Measurements from ENCODE around the gene TTC28.

The TTC28 gene

DNA sequence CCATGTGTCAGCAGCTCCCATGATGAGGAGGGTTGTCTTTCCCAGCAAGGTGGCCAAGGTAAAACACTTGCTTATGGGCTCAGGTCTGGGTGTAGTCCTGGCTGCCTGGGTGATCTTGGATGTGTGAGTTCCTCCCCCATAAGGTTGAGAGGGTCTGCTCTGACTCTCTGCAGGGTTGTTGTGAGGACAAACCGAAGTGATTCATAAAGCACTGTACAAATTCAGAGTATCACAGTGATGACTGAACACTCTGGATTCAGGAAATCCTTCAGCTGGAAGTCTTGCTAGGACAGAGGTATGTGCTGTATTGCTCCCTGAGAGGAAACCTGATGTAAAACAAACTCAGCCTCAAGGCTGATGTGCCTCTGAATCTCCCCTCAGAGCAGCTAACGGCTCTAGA lies 539.7 kb downstream of the TTC28 start:
- H3K4me3 ChIP-seq (ENCODE audit: low read length), result no peak overlapping the region
- TF ChIP-seq ZNF274 (IDR thresholded peaks at IDR 0.05; ENCODE audit: low read depth, low read length), result no peak

DNA sequence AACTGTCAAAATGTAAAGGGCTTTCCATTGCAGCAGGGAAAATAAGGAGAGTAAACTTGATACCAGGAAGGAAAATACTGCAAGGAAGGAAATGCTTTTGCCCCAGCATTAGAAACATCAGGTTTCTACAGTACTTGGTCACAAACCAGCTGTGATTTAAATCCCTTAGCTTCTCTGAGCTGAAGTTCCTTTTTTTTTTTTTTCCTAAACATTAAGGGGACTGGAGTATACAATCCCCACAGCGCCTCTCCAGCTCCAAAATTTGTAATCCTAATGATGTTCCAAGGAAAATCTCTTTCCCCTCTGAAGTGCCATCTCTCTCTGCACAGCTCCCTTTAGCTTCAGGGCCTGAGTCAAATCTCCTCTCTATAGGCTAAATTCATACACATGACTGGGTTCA lies 540.1 kb downstream of the TTC28 start:
- no peak for TF ChIP-seq ZNF274 (IDR thresholded peaks at IDR 0.05; ENCODE audit: low read depth, low read length)
- no peak overlapping the region for H3K4me3 ChIP-seq (ENCODE audit: low read length)

DNA sequence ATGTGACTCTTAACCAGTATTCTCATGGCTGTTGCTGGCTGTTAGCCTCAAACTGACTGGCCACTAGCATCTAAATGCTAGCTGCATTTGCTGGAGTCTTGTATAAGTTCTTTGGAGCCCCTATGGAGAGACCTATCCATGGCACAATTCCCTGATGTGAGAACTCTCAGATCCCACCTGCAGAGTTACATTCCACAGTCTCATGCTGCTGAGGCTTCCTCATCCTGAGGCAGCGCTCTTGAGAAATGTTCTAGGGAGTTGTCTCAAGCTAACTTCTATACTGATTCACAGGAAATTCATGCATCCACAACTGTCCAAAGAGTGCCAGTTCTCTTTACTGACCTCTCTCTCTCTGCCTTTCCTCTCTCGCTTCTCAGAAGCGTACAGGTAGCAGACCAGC lies 542.6 kb downstream of the TTC28 start:
- no peak overlapping the region for H3K4me3 ChIP-seq (ENCODE audit: low read length)
- no peak for TF ChIP-seq ZNF274 (IDR thresholded peaks at IDR 0.05; ENCODE audit: low read depth, low read length)

DNA sequence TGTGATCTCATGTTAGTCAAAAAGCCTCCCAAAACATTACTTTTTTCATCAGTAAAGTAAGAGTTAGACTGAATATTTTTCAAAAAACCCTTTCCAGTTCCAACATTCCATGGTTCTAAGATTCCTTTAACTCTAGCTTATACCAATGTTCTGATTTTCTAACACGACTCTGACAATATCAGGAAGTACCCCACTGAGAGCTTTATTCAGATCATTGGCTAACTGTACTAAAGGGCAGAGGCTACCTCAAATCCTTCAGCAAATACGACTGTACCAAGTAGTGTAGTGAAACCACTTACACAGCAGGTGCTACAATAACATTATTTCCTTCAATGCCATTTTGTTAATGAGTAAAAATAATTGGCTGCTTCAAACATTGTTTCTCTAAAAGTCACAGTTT lies 547.2 kb downstream of the TTC28 start:
- no peak overlapping the region for H3K4me3 ChIP-seq (ENCODE audit: low read length)
- no peak for TF ChIP-seq ZNF274 (IDR thresholded peaks at IDR 0.05; ENCODE audit: low read depth, low read length)

DNA sequence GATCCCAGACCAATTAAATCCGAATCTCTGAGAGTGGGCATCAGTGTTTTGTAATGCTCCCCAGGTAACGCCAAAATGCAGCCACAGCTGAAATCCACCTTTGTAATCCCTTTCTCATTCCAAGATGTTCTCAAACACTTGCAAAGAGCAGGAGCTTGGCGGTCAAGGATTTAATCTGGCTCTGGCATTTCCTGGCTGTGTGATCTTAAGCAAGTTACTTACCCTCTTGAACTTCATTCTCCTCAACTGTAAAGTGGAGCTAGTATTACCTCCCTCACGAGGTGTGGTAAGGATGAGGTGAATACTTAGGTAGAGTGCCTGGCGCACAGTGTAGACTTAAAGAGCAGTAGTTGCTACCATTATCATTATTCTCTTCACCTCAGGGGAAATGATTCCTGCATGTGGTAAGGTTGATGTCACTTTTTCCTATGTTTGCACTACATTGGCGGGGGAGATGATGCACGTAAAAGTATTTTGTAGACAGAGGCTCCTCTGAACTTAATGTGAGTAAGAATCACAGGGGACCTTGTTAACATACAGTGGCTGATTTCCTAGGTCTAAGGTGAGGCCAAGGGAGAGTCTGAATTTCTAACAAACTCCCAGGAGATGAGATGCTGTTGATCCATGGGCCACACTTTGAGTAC lies 550.2 kb downstream of the TTC28 start:
- no peak for TF ChIP-seq ZNF274 (IDR thresholded peaks at IDR 0.05; ENCODE audit: low read depth, low read length)
- H3K4me3 ChIP-seq (ENCODE audit: low read length), result no peak overlapping the region

DNA sequence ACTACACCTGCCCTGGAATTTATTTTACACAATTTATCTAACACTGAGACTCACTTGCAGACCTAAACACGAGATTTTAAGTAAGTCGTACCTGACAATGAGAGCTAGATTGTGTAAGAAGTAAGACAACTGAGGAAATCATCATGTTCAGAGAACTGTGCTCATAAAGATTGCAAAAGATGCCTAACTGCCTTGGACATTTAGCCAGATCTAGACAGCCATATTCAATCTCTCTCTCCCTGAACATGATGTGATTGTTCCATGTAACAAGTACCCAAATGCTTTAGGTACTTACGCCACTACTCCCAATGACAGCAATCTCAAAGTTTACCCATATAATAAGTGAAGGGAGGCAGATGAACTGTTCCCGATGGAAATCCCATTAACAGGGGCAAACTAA lies 550.8 kb downstream of the TTC28 start:
- TF ChIP-seq ZNF274 (IDR thresholded peaks at IDR 0.05; ENCODE audit: low read depth, low read length), result no peak
- no peak overlapping the region for H3K4me3 ChIP-seq (ENCODE audit: low read length)

DNA sequence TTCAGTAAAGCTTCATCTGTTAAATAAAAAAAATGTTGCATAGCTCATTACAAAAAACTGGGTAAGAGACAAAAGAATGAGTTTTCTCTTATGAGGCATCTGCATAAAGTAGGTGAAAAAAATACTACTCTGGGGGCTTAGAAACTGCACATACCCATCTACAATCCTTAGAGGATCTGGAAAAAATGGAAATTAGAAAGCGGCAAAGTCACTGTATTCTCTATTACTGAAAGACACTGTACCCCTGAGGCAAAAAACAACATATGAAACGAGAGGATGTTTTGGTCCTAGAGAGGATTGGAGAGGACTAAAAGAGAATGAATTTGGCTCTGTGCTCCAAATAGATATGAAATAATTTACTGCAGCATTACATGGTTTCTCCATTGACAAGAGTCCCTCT lies 553.8 kb downstream of the TTC28 start:
- no peak overlapping the region for H3K4me3 ChIP-seq (ENCODE audit: low read length)
- no peak for TF ChIP-seq ZNF274 (IDR thresholded peaks at IDR 0.05; ENCODE audit: low read depth, low read length)

DNA sequence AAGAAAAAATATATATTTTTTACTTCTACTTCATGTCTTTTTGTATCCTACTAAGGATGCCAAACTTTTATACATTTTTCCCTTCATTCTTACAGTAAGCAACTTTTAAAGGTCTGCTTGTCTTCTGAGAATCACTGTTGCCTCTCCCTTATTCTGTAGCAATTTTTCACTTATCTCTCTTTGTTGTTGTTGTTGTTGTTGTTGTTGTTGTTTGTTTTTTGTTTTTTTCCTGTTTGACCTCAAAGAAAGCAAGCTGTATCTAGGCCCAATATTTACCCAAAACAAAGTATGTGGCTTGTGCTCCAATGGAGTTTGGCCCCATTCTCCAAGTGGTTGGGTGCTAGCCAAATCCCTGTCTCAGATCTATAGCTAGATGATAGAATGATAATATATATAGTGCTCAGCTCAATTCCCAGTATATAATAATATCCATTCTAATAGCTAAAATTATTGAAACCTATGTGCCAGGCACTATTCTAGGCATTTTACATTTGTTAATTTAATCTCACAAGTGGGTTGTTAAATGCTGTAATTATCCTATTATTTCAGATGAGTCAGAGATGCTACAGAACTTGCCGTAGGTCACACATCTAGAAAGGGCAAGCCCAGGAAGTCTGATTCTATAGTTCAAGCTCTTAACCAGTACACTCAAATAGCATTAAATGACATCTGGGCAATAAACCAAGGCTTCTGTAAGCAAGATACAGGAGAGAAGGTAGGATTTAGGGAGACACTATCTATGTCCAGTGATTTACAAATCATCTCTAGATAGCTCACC lies 555.5 kb downstream of the TTC28 start:
- H3K4me3 ChIP-seq (ENCODE audit: low read length), result no peak overlapping the region
- no peak for TF ChIP-seq ZNF274 (IDR thresholded peaks at IDR 0.05; ENCODE audit: low read depth, low read length)

DNA sequence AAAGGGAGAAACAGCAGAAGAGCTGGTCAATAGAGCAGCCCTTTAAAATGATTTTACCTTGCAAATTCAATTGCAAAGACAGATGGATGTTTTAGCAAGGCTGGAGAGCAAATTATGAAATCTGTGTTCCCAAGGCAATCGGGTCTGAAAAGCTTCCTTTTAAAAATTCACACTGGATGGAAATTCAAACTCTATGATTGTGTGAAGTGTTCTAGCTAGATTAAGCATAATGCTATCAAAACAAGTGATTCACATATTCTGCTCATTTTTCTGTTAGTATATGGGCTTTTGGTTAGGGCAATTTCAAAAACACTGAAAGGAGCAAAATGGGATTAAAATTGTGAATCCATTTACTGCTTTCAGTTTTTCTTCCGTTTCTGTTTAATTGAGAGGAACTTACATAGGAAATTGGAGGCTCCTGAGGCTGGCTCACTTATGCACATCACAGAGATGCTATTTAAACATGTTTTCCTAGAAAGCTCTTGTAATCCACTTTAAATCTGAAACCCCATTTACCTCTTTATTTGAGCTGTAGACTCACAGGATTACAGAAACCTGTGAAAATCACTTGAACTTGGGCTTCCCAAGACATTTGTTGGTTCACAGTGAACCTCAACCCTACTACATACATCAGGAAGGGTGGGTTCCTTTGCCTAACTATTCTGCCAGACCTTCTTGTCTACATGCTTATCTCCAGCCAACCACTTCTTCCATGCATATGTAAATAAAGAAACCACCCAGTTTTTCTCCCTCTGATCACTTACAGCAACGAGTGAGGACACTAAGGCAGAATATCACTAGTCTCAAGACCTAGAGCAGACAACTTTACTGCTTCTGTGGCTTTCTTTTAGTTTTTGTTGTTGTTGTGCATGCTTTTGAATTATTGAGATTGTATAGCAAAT lies 558.7 kb downstream of the TTC28 start:
- TF ChIP-seq ZNF274 (IDR thresholded peaks at IDR 0.05; ENCODE audit: low read depth, low read length), result no peak
- no peak overlapping the region for H3K4me3 ChIP-seq (ENCODE audit: low read length)

DNA sequence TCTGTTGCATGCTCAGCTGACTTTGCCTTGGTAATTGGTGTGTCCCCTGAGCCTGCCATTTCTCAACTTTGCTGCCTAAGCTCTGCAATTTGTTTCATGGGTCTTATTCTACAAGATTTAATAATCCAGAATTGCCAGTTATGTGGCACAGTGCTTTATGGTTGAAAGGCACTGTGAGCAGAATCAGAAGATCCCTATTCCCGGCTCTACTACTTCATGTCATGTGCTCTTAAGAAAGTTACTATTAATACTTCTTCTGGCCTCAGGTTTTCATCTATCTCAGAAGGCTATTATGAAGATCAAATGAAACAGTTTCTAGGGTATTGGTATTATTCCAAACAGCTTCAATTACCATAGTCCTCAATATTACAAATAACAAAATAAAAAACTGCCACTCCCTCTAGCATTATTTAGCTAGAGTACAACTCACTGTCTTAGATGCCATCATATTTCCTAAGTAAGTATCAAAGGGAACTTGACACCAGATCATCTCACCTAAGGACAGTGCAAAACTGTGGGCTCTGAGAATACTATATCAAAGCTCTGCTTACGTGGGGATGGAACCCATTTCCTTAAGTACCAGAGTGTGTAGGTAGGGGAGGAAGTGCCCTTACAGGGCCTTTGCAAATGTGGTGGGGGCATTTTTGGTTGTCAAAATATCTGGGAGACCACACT lies 560.5 kb downstream of the TTC28 start:
- H3K4me3 ChIP-seq (ENCODE audit: low read length), result no peak overlapping the region
- no peak for TF ChIP-seq ZNF274 (IDR thresholded peaks at IDR 0.05; ENCODE audit: low read depth, low read length)

DNA sequence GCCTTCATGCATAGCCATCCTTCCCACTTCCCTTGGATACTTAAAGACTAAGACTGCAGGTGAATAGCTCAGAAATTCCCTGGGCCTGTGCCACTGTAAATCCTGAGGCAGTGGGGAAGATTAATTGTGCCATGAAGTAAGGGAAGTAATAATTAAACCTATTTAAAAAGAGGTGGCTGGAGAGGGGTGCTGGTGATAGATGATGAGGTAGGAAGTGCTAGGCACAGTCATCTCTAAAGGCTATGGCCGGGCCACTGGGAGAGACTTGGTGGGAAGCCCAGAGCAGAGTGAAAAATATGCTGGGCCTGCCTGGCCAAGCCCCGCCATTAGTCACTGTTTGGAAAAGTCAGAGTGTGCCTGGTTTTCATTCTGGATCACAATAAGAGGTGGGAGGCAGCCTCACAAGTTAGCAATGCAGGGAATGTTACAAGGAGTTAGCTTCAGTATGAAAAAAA lies 563.4 kb downstream of the TTC28 start:
- H3K4me3 ChIP-seq (ENCODE audit: low read length), result no peak overlapping the region
- TF ChIP-seq ZNF274 (IDR thresholded peaks at IDR 0.05; ENCODE audit: low read depth, low read length), result no peak

DNA sequence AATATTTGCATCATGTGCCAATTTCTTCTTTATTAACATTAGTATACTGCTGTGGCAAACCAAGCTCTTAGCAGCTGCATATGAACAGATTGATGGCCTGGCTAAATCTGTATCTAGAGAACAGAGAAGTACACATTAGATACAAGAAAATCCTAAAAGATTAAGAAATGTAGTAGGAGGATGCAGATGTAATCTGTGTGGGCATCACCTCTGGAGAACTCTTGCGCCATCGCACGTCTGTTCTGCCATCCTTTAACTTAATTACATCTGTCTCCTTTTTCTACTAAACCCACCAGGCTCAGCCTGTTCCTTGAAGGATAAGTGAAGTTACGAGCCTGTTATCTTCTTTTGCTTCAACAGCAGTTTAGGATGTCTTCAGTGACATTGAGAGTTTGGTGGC lies 564.2 kb downstream of the TTC28 start:
- no peak overlapping the region for H3K4me3 ChIP-seq (ENCODE audit: low read length)
- TF ChIP-seq ZNF274 (IDR thresholded peaks at IDR 0.05; ENCODE audit: low read depth, low read length), result no peak

DNA sequence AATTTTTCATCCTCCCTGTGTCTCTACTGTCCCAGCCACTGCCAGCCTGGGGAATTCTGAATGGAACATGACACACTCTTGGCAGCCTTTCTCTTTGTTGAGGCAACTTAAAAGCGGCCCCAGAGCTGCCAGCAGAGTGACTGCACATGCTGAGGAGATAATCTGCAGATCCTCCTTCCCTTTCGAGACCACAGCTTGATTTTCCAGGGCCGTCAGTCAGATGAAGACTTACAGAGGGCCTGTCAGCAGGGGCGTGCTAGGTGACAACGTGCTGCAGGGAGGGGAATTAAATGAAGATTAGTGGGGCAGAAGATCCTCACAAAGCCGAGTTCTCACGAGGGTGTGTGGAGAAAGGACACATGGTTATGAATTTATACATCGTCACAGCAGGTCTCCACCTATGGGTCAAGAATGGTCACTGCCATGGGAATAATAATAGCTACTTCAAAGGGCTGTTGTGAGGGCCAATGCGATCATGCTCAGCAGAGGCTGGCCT lies 567.0 kb downstream of the TTC28 start:
- TF ChIP-seq ZNF274 (IDR thresholded peaks at IDR 0.05; ENCODE audit: low read depth, low read length), result no peak
- H3K4me3 ChIP-seq (ENCODE audit: low read length), result no peak overlapping the region

DNA sequence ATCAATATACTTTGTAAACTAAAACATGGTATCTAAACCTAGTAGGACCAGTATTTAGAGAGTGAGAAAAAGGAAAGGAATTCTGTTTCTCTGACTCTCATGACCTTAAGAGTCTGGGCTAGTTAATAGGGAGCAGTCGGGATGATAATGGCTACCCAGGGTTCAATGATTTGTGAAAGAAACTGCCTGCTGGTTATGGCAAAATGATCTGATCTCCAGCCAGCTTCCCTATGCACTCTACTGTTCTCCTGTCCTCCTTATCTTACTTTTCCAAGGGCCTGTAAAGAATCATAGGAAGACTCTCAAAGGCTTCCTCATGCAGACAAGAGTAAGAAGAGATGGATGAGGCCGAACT lies 567.5 kb downstream of the TTC28 start:
- TF ChIP-seq ZNF274 (IDR thresholded peaks at IDR 0.05; ENCODE audit: low read depth, low read length), result no peak
- no peak overlapping the region for H3K4me3 ChIP-seq (ENCODE audit: low read length)
